ENCODE results near the gene CDCA7.

The CDCA7 gene

GRCh38 chr2:173402405-173402974, 47.8 kb downstream of the CDCA7 start:
- no peaks in the 10 kb centered on the region for H3K4me1 ChIP-seq (ENCODE audit: insufficient read depth, insufficient read length)
- peak; percentile 83 for DNase-seq (ENCODE audit: low read depth, low spot score)
- H3K36me3 ChIP-seq (ENCODE audit: insufficient read depth, insufficient read length, low read length), result no peaks in the 10 kb centered on the region
- peaks cover 11% of the 10 kb centered on the region for H3K27me3 ChIP-seq (ENCODE audit: insufficient read depth, insufficient read length)
- peak overlapping the region; percentile 58 for H3K9ac ChIP-seq (ENCODE audit: insufficient read length, low read depth)
- H3K4me3 ChIP-seq (ENCODE audit: insufficient read length, low read depth), result peak overlapping the region; percentile 11
- TF ChIP-seq SUZ12 (IDR thresholded peaks at IDR 0.05; ENCODE audit: extremely low read depth, insufficient read depth, insufficient read length) (no peak), YY1 (IDR thresholded peaks at IDR 0.05; ENCODE audit: insufficient read depth, insufficient read length) (no peak), ZNF274 (IDR thresholded peaks at IDR 0.05; ENCODE audit: low read depth, low read length) (no peak)
- H3K9me3 ChIP-seq (ENCODE audit: insufficient read depth, low read length), result no peaks in the 10 kb centered on the region

DNA sequence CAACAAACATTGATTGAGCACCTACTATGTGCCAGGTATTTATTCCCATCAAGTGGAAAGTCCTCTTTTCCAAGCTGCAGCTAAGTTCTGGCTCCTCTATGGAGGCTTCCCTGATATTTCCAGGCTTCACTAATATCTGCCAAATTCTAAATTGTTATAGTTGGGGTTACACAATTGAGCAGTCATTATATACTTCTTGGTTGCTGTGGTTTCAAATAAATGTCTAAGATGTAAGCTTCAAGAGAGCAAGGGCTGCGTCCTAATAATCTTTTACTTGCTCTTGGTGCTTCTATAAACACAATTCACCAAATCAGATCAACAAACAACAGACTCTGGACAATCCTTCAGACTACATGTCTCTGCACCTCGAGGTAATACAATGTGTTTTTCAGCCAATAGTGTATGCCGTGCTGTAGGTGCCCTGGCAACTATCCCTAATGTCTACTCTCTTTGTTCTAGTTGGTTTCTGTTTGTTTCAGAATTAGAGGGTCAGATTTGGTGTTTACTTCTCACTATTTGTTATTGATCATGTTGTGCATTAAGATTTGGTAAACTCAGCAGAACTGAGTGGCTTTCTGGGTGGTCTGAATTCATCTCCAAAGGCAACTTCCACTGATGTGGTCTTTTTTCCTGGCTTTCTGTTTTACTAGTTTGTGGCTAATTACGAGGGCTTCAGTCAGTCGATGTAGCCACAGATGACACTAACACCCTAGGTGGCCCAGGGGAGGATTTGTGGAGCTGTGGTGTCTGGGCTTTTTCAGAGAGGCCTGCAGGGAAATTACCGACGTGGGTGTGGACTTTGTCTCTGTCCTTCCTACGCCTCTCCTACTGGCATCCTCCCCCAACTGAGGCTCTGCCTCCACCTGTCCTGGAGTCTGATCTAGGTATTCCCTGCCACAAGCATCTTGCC, 50.4 kb downstream of the CDCA7 start:
- Histone ChIP-seq H3K27me3 (ENCODE audit: insufficient read depth, insufficient read length) (peaks cover 11% of the 10 kb centered on the region), H3K4me1 (ENCODE audit: insufficient read depth, insufficient read length) (no peaks in the 10 kb centered on the region), H3K9ac (ENCODE audit: insufficient read length, low read depth) (no peak overlapping the region), H3K36me3 (ENCODE audit: insufficient read depth, insufficient read length, low read length) (no peaks in the 10 kb centered on the region), H3K9me3 (ENCODE audit: insufficient read depth, low read length) (no peaks in the 10 kb centered on the region), H3K4me3 (ENCODE audit: insufficient read length, low read depth) (no peak overlapping the region)
- DNase-seq (ENCODE audit: low read depth, low spot score), result no peak
- TF ChIP-seq ZNF274 (IDR thresholded peaks at IDR 0.05; ENCODE audit: low read depth, low read length) (no peak), SUZ12 (IDR thresholded peaks at IDR 0.05; ENCODE audit: extremely low read depth, insufficient read depth, insufficient read length) (no peak), YY1 (IDR thresholded peaks at IDR 0.05; ENCODE audit: insufficient read depth, insufficient read length) (no peak)

DNA sequence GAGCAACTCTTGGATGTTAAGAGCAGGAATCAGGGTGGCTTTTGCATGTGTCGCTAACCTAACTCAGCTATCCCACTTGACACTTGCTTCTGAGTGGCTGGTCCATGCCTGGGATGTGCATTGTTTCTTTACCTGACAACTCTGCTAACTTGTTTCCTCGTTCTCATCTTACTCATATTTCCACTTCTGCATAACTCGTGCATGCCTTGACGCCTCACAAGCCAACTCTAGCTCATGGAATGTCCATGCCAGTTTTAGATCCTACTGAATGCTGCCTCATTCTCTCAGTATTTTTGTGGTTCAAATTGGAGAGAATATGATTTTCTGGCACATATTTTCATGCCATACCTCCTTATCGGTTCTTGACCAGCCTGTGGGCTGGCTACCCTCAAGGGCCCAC, 52.5 kb downstream of the CDCA7 start:
- H3K36me3 ChIP-seq (ENCODE audit: insufficient read depth, insufficient read length, low read length), result no peaks in the 10 kb centered on the region
- H3K4me1 ChIP-seq (ENCODE audit: insufficient read depth, insufficient read length), result no peaks in the 10 kb centered on the region
- no peaks in the 10 kb centered on the region for H3K9me3 ChIP-seq (ENCODE audit: insufficient read depth, low read length)
- no peak overlapping the region for H3K4me3 ChIP-seq (ENCODE audit: insufficient read length, low read depth)
- TF ChIP-seq YY1 (IDR thresholded peaks at IDR 0.05; ENCODE audit: insufficient read depth, insufficient read length), result no peak
- no peak for TF ChIP-seq ZNF274 (IDR thresholded peaks at IDR 0.05; ENCODE audit: low read depth, low read length)
- TF ChIP-seq SUZ12 (IDR thresholded peaks at IDR 0.05; ENCODE audit: extremely low read depth, insufficient read depth, insufficient read length), result no peak
- H3K9ac ChIP-seq (ENCODE audit: insufficient read length, low read depth), result no peak overlapping the region
- H3K27me3 ChIP-seq (ENCODE audit: insufficient read depth, insufficient read length), result peaks cover 11% of the 10 kb centered on the region
- no peak for DNase-seq (ENCODE audit: low read depth, low spot score)

- Histone ChIP-seq H3K9ac (ENCODE audit: insufficient read length, low read depth) (no peak overlapping the region), H3K9me3 (ENCODE audit: insufficient read depth, low read length) (no peaks in the 10 kb centered on the region), H3K27me3 (ENCODE audit: insufficient read depth, insufficient read length) (peaks cover 9% of the 10 kb centered on the region), H3K4me3 (ENCODE audit: insufficient read length, low read depth) (no peak overlapping the region), H3K36me3 (ENCODE audit: insufficient read depth, insufficient read length, low read length) (no peaks in the 10 kb centered on the region), H3K4me1 (ENCODE audit: insufficient read depth, insufficient read length) (no peaks in the 10 kb centered on the region)
- DNase-seq (ENCODE audit: low read depth, low spot score), result no peak
- TF ChIP-seq YY1 (IDR thresholded peaks at IDR 0.05; ENCODE audit: insufficient read depth, insufficient read length), result no peak
- TF ChIP-seq ZNF274 (IDR thresholded peaks at IDR 0.05; ENCODE audit: low read depth, low read length), result no peak
- TF ChIP-seq SUZ12 (IDR thresholded peaks at IDR 0.05; ENCODE audit: extremely low read depth, insufficient read depth, insufficient read length), result no peak
These were observed 53.0 kb downstream of the CDCA7 start for GRCh38 chr2:173407646-173408045.

GRCh38 chr2:173410579-173410978, 55.9 kb downstream of the CDCA7 start:
- no peak for DNase-seq (ENCODE audit: low read depth, low spot score)
- H3K36me3 ChIP-seq (ENCODE audit: insufficient read depth, insufficient read length, low read length), result no peaks in the 10 kb centered on the region
- no peak overlapping the region for H3K9ac ChIP-seq (ENCODE audit: insufficient read length, low read depth)
- H3K4me1 ChIP-seq (ENCODE audit: insufficient read depth, insufficient read length), result no peaks in the 10 kb centered on the region
- TF ChIP-seq SUZ12 (IDR thresholded peaks at IDR 0.05; ENCODE audit: extremely low read depth, insufficient read depth, insufficient read length) (no peak), ZNF274 (IDR thresholded peaks at IDR 0.05; ENCODE audit: low read depth, low read length) (no peak), YY1 (IDR thresholded peaks at IDR 0.05; ENCODE audit: insufficient read depth, insufficient read length) (no peak)
- H3K4me3 ChIP-seq (ENCODE audit: insufficient read length, low read depth), result no peak overlapping the region
- H3K27me3 ChIP-seq (ENCODE audit: insufficient read depth, insufficient read length), result no peaks in the 10 kb centered on the region
- no peaks in the 10 kb centered on the region for H3K9me3 ChIP-seq (ENCODE audit: insufficient read depth, low read length)

DNA sequence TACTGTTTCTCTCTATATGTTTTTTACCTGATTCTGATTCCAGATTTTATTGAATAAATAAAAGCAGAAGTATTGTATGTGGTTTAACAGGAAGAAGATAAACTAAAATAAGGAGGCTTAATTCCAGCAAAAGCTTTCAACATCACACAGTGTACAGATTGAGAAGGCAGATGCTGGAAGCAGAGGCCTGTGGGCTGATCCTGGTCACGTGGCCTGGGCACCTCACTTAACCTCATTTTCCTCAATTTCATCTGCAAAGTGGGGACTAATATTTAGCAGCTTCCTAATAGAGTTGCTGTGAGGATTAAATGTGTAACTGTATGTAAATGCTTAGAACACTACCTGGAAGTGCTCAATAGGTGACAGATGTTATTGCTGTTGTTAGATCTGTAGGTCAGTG, 58.0 kb downstream of the CDCA7 start:
- no peaks in the 10 kb centered on the region for H3K4me1 ChIP-seq (ENCODE audit: insufficient read depth, insufficient read length)
- no peak for TF ChIP-seq YY1 (IDR thresholded peaks at IDR 0.05; ENCODE audit: insufficient read depth, insufficient read length)
- no peak for TF ChIP-seq SUZ12 (IDR thresholded peaks at IDR 0.05; ENCODE audit: extremely low read depth, insufficient read depth, insufficient read length)
- no peak for TF ChIP-seq ZNF274 (IDR thresholded peaks at IDR 0.05; ENCODE audit: low read depth, low read length)
- H3K36me3 ChIP-seq (ENCODE audit: insufficient read depth, insufficient read length, low read length), result no peaks in the 10 kb centered on the region
- DNase-seq (ENCODE audit: low read depth, low spot score), result no peak
- no peak overlapping the region for H3K4me3 ChIP-seq (ENCODE audit: insufficient read length, low read depth)
- H3K27me3 ChIP-seq (ENCODE audit: insufficient read depth, insufficient read length), result no peaks in the 10 kb centered on the region
- no peak overlapping the region for H3K9ac ChIP-seq (ENCODE audit: insufficient read length, low read depth)
- H3K9me3 ChIP-seq (ENCODE audit: insufficient read depth, low read length), result no peaks in the 10 kb centered on the region

GRCh38 chr2:173414823-173415322, 60.2 kb downstream of the CDCA7 start:
- H3K9me3 ChIP-seq (ENCODE audit: insufficient read depth, low read length), result no peaks in the 10 kb centered on the region
- H3K36me3 ChIP-seq (ENCODE audit: insufficient read depth, insufficient read length, low read length), result no peaks in the 10 kb centered on the region
- no peak for TF ChIP-seq ZNF274 (IDR thresholded peaks at IDR 0.05; ENCODE audit: low read depth, low read length)
- TF ChIP-seq YY1 (IDR thresholded peaks at IDR 0.05; ENCODE audit: insufficient read depth, insufficient read length), result no peak
- no peak for TF ChIP-seq SUZ12 (IDR thresholded peaks at IDR 0.05; ENCODE audit: extremely low read depth, insufficient read depth, insufficient read length)
- H3K4me3 ChIP-seq (ENCODE audit: insufficient read length, low read depth), result no peak overlapping the region
- no peak overlapping the region for H3K9ac ChIP-seq (ENCODE audit: insufficient read length, low read depth)
- no peaks in the 10 kb centered on the region for H3K27me3 ChIP-seq (ENCODE audit: insufficient read depth, insufficient read length)
- DNase-seq (ENCODE audit: low read depth, low spot score), result no peak
- H3K4me1 ChIP-seq (ENCODE audit: insufficient read depth, insufficient read length), result no peaks in the 10 kb centered on the region

Measured in NT2/D1 (cell line).